ENCODE measurements around the gene TNFRSF1A. TPM values are rescaled to one million over a fixed set of nuclear protein-coding genes. Genes with fewer than 3 reads are reported as not detected.

TNFRSF1A gene
- total RNA-seq, 1 experiment from 2014 or later, result 59.9 TPM

DNA sequence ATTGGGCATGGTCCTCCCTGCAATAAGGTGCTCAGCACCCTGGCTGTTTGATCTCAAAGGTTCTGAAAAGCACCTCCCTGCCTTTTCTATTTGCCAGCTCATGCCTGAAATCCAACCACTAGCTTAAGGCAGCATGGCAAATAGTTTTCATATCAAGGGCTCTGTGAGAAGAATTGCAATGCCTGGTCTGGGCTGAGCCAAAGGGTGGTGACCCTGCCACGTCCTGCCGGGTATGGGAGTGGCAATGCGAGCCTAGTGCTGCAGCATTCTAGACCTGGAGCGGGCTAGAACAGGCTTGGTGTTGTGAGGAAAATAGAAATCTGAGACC is 35.8 kb upstream of the TNFRSF1A start:
- DNase-seq, result peak; percentile 32
- H3K9ac ChIP-seq (ENCODE audit: extremely low read depth, insufficient read length, low read length), result no peak overlapping the region
- Mint-ChIP-seq H3K4me1 (peaks cover 77 to 83% of the 10 kb centered on the region in 2 experiments), H3K36me3 (ENCODE audit: insufficient read depth in 1 of 3, low read depth in 3 of 3) (no peaks in the 10 kb centered on the region; a peak in 1 of 7 replicates), H3K27ac (peak overlapping the region in 2 of 3 experiments; percentile 63 to 99; a peak in 3 of 7 replicates), H3K4me3 (peak overlapping the region in 1 of 2 experiments; percentile 19; a peak in 1 of 5 replicates), H3K27me3 (ENCODE audit: low read depth) (peaks cover 12% of the 10 kb centered on the region), H3K9me3 (no peaks in the 10 kb centered on the region; a peak in 2 of 5 replicates)
- no peak overlapping the region for H4K5ac ChIP-seq (ENCODE audit: insufficient read length, low read depth, low read length)
- H3K23ac ChIP-seq (ENCODE audit: insufficient read length, low read depth, low read length), result no peak overlapping the region
- H3K27ac ChIP-seq (ENCODE audit: insufficient read length, low read depth, low read length), result no peak overlapping the region
- no peak overlapping the region for H3T11ph ChIP-seq (ENCODE audit: low read length)
- no CpG with 5 or more reads among the region's 4 CpGs for WGBS (ENCODE audit: extremely low coverage, insufficient read length, low lambda C conversion rate)
- no peak overlapping the region for H3K14ac ChIP-seq (ENCODE audit: insufficient read depth, low read length)
- no peaks in the 10 kb centered on the region for H3K9me3 ChIP-seq (ENCODE audit: control insufficient read depth, low read depth, low read length)
- no peak overlapping the region for H2AFZ ChIP-seq (ENCODE audit: low read length)
- H3K23me2 ChIP-seq (ENCODE audit: insufficient read length, low read depth, low read length, poor library complexity, severe bottlenecking), result peaks cover 39% of the 10 kb centered on the region
- no peaks in the 10 kb centered on the region for H3K79me1 ChIP-seq (ENCODE audit: insufficient read depth, low read depth, low read length, poor library complexity, severe bottlenecking)
- H3K4me2 ChIP-seq (ENCODE audit: insufficient read depth, insufficient read length, low read length), result no peak overlapping the region
- no peak overlapping the region for H2BK120ac ChIP-seq (ENCODE audit: low read depth, low read length, poor library complexity, severe bottlenecking)
- no peak overlapping the region for H4K91ac ChIP-seq (ENCODE audit: insufficient read length, low read depth, low read length)
- H2BK12ac ChIP-seq (ENCODE audit: insufficient read length, low read depth, low read length), result no peak overlapping the region
- peaks cover 19% of the 10 kb centered on the region for H3K4me1 ChIP-seq (ENCODE audit: insufficient read depth, low read length)
- H2BK5ac ChIP-seq (ENCODE audit: insufficient read length, low read length), result no peak overlapping the region
- H2AK5ac ChIP-seq (ENCODE audit: insufficient read length, low read length), result no peak overlapping the region
- H2BK15ac ChIP-seq (ENCODE audit: low read depth, low read length), result no peak overlapping the region
- no peak overlapping the region for H3K4ac ChIP-seq (ENCODE audit: low read depth, low read length)
- H3K27me3 ChIP-seq (ENCODE audit: insufficient read depth, low read length), result no peaks in the 10 kb centered on the region; the same call in 1 of the 2 replicates
- TF ChIP-seq, protein P1, sequence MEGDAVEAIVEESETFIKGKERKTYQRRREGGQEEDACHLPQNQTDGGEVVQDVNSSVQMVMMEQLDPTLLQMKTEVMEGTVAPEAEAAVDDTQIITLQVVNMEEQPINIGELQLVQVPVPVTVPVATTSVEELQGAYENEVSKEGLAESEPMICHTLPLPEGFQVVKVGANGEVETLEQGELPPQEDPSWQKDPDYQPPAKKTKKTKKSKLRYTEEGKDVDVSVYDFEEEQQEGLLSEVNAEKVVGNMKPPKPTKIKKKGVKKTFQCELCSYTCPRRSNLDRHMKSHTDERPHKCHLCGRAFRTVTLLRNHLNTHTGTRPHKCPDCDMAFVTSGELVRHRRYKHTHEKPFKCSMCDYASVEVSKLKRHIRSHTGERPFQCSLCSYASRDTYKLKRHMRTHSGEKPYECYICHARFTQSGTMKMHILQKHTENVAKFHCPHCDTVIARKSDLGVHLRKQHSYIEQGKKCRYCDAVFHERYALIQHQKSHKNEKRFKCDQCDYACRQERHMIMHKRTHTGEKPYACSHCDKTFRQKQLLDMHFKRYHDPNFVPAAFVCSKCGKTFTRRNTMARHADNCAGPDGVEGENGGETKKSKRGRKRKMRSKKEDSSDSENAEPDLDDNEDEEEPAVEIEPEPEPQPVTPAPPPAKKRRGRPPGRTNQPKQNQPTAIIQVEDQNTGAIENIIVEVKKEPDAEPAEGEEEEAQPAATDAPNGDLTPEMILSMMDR (conservative IDR thresholded peaks at IDR 0.05), result no peak
- H3K56ac ChIP-seq (ENCODE audit: insufficient read length, low read depth, low read length), result no peak overlapping the region
- H4K8ac ChIP-seq (replicated peaks; ENCODE audit: insufficient read length, low read depth, low read length), result no peak overlapping the region
- H3K79me2 ChIP-seq (ENCODE audit: insufficient read depth, low read length), result peaks cover 13% of the 10 kb centered on the region; the same call in 1 of the 2 replicates
- no peak overlapping the region for H3K18ac ChIP-seq (ENCODE audit: insufficient read length, low read depth, low read length)
- no peaks in the 10 kb centered on the region for H4K20me1 ChIP-seq (ENCODE audit: control insufficient read depth, insufficient read depth, insufficient read length)
- H2BK20ac ChIP-seq (ENCODE audit: low read depth, low read length, poor library complexity, severe bottlenecking), result no peak overlapping the region

All from H9 (cell line).